Right ventricle myocardium inferior (tissue), 1 donor: ENCODE measurements around the gene GSPT1. TPM values are rescaled to one million over a fixed set of nuclear protein-coding genes. Genes with fewer than 3 reads are reported as not detected.
"Not testable (repeated sequence)": the region's sequence is repeated elsewhere in the genome, so short reads cannot be mapped to it uniquely, and the experiment has no call there.

ENCODE experiments used
- ATAC-seq: fragments of 200-7000 bp; cut with Tn5 transposase; one replicate; pipeline ENCODE4 v1.9.1; 2020; ENCODE audit warnings: mild to moderate bottlenecking, moderate library complexity
- DNase-seq: peaks from one replicate; pipeline ENCODE4 v3.0.0; 2021; ENCODE audit errors: missing footprints
- intact Hi-C: fragments of 100-400 bp; cut with DNase I; formaldehyde crosslinking; loops from one replicate; pipeline ENCODE4 v1.11.0; 2022
- long read RNA-seq: library from polyadenylated mRNA; unstranded; transcript quantifications from one replicate; pipeline ENCODE4 v2.0.0, GENCODE V29; 2021
- total RNA-seq: library from RNA; stranded (reverse); fragmentation: NEBNext Ultra II Directional; extraction: Animal tissue kit (Norgen Biotek cat#: 25700); gene quantifications from one replicate; pipeline ENCODE4 v1.2.1, GENCODE V29; 2021
- donor health status: DM: no; HTN: yes; CAD: no; lungs with severe emphysema.

Gene GSPT1
- total RNA-seq, result 91.4 TPM
- long read RNA-seq, full-length matches to known transcripts, result 76 of 80 reads
- long read RNA-seq, partial matches to known transcripts, result 1 of 80 reads
- long read RNA-seq, other reads (novel, unspliced or antisense), result 3 of 80 reads

GRCh38 chr16:11915644-11916523 is at the start of gene GSPT1:
GSPT1 (minus strand) TSS chr16:11915956; CDS start chr16:11915720, 236 bp downstream.
- intact Hi-C loops, result loop anchor here (5.0 kb wide), 1 partner anchor 64 kb away; the partner anchor contains the start of gene RSL1D1
- DNase-seq (peak; percentile 100), ATAC-seq (peak; percentile 98)

GRCh38 chr16:11964761-11965551 is 49.2 kb upstream of the GSPT1 start, which contains the start of gene TNFRSF17:
TNFRSF17 (plus strand) TSS chr16:11965210; CDS start chr16:11965325, 115 bp downstream.
- DNase-seq, result no peak
- ATAC-seq, result no peak
- intact Hi-C loops, result no loop called here

- intact Hi-C loops, result no loop called here
- ATAC-seq, result no peak
- DNase-seq, result no peak
Observed at GRCh38 chr16:11963706-11964105, 48.0 kb upstream of the GSPT1 start.

DNA sequence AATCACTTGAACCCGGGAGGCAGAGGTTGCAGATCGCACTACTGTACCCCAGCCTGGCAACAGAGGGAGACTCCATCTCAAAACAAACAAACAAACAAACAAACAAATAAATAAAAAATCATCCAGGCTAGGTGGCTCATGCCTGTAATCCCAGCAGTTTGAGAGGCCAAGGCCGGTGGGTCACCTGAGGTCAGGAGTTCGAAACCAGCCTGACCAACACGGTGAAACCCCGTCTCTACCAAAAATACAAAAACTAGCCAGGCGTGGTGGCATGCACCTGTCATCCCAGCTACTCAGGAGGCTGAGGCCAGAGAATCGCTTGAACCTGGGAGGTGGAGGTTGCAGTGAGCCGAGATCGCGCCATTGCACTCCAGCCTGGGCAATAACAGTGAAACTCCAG is 47.2 kb upstream of the GSPT1 start:
- intact Hi-C loops, DNase-seq, ATAC-seq: not testable (repeated sequence)

- intact Hi-C loops, DNase-seq, ATAC-seq: not testable (repeated sequence)
Observed at GRCh38 chr16:11962457-11962856, 46.7 kb upstream of the GSPT1 start.

DNA sequence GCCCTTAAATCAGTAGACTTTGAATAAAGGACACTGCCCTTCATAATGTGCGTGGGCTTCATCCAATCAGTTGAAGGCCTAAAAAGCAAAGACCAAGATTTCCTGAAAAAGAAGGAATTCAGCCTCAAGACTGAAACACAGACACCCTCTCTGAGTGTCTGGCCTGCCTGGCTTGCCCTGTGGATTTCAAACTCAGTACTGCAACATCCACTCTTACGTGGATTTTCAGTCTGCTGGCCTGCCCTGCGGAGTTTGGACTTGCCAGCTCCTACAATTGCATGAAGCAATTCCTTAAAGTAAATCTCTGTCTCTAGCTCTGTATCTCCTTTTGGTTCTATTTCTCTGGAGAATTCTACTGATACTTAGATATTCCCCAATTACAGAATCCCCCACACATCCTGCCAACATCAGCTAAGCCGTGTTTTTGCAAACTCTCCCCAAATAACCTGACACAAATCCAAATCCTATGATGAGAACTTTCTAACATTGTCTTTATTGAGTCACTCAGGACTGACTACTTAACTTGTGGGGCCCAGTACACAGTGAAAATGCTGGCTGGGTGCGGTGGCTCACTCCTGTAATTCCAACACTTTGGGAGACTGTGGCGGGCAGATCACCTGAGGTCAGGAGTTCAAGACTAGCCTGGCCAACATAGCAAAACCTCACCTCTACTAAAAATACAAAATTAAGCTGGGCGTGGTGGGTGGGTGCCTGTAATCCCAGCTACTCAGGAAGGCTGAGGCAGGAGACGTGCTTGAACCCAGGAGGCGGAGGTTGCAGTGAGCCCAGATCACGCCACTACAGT is 42.0 kb upstream of the GSPT1 start:
- no peak for ATAC-seq
- intact Hi-C loops, result no loop called here
- DNase-seq, result no peak

DNA sequence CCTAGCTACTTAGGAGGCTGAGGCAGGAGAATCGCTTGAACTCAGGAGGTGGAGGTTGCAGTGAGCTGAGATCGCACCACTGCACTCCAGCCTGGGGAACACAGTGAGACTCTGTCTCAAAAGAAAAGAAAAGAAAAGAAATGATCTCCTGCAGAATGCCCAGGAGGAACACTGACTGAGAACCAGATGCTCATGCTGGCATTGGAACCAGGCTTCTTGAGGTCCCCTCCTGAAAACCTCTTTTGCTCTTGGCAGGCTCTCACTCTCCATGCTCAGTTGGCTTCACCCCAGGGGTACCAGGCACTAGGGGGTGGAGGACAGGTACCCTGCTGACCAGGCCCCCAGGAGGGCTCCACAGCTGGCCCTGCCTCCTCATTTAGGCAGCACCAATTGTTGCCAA is 40.8 kb upstream of the GSPT1 start:
- DNase-seq, result no peak
- intact Hi-C loops, result no loop called here
- ATAC-seq, result no peak

GRCh38 chr16:11955713-11956123 is 40.0 kb upstream of the GSPT1 start:
- intact Hi-C loops, result no loop called here
- DNase-seq (no peak), ATAC-seq (no peak)

GRCh38 chr16:11953576-11953975 is 37.8 kb upstream of the GSPT1 start:
- intact Hi-C loops, DNase-seq, ATAC-seq: not testable (repeated sequence)

DNA sequence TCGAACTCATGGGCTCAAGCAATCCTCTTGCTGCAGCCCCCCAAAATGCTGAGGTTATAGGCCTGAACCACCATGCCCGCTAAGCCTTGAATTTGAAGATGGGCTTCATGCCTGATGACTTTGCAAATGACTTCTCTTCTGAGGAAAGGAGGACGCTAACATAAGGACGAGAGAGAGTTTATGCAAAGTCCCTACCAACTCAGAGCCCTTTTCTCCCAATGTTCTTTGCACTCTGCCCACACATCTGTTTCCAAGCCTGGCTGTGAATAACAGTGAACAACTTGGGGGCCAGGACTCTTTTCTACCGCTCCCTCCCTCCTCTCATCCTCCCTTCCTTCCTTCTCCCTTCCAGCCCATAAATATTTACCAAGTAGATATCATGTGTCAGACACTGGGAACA is 34.6 kb upstream of the GSPT1 start:
- intact Hi-C loops, result no loop called here
- ATAC-seq, result no peak

DNA sequence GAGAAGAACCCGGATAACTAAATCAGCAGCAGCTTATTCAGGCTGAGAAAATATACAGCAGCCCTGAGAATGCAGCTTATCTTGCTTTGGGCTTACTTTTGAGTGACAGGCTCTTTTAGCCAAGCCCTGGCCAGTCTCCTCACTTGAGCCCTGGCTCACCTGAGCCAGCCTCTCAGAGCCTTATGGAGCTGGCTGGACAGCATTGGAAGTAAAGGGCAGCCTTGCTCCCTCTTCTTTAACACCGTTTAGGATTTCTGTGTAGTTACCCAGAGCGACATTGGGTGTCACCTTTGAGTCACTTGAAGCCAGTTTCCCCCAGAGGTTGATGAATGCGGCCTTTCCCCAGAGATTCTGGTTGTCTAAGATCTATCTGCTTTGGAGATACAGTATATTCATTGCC is 33.8 kb upstream of the GSPT1 start:
- no peak for DNase-seq
- ATAC-seq, result peak; percentile 64
- intact Hi-C loops, result loop anchor here (2.0 kb wide), 1 partner anchor 117 kb away; no protein-coding TSS in a partner anchor

More for the DNA sequence above, 34.6 kb upstream of the GSPT1 start:
- no peak for DNase-seq

DNA sequence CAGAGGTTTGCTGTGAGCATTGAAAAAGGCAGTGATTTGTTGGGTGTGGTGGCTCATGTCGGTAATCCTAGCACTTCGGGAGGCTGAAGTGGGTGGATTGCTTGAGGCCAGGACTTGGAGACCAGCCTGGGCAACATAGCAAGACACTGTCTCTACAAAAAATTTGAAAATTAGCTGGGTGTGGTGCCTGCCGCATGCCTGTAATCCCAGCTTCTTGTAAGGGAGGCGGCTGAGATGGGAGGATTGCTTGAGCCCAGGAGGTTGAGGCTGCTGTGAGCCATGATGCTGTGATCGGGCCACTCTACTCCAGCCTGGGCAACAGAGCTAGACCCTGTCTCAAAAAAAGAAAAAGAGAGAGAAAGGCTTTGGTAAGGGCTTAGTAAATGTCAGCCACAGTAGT is 33.1 kb upstream of the GSPT1 start:
- ATAC-seq (no peak), DNase-seq (no peak)
- intact Hi-C loops, result loop anchor here (2.0 kb wide), 1 partner anchor 118 kb away; no protein-coding TSS in a partner anchor

- ATAC-seq (no peak), DNase-seq (no peak)
- intact Hi-C loops, result no loop called here
Observed at GRCh38 chr16:11946433-11946832, 30.7 kb upstream of the GSPT1 start.

DNA sequence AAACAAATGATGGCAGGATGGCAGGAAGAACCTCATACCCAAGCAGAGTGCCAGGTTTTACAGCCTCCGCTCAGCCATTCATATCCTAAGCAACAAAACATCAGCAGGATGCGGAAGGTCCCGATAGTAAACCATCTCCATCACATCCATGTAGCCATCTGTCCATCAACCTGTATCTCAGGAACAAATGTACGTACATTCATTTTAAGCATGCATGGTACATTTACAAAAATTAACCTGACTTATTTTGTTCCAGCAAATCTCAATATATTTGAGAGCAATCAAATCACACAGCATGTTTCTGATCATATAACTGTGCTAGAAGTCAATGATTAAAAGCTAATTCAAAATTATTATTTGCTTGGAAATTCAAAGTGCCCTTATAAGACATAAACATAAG is 26.2 kb upstream of the GSPT1 start, which contains the start of gene NPIPB2:
TSS of gene NPIPB2 (minus strand) at position 101 of the 400 bp plus-strand sequence. CDS start at position 101, 0 bp downstream.
- intact Hi-C loops, ATAC-seq, DNase-seq: not testable (repeated sequence)

DNA sequence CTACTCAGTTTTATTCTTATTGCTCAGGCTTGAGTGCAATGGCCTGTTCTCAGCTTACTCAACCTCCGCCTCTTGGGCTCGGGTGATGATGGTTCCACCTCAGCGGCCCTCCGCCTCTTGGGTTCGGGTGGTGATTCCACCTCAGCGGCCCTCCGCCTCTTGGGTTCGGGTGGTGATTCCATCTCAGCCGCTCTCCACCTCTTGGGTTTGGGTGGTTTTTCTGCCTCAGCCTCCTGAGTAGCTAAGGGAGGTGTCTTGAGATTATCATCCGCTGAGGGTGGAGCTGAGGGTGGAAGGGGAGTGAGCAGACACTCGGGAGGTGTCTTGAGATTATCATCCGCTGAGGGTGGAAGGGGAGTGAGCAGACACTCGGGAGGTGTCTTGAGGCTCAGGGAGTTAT is 11.6 kb upstream of the GSPT1 start:
- ATAC-seq, DNase-seq, intact Hi-C loops: not testable (repeated sequence)

DNA sequence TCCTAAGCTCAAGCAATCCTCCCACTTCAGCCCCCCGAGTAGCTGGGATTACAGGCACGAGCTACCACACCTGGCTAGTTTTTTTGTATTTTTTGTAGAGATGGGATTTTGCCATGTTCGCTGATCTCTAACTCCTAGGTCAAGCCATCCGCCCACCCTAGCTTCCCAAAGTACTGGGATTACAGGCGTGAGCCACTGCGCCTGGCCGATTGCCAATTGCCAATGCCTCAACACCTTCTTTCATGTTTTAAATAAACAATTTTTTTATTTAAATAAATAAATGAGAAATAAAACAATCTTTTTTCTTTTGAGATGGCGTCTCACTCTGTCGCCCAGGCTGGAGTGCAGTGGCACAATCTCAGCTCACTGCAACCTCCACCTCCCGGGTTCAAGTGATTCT is 8.3 kb upstream of the GSPT1 start:
- intact Hi-C loops, DNase-seq, ATAC-seq: not testable (repeated sequence)

- DNase-seq (no peak), ATAC-seq (no peak)
- intact Hi-C loops, result loop anchor here (5.0 kb wide), 1 partner anchor 64 kb away; the partner anchor contains the start of gene RSL1D1
Observed at GRCh38 chr16:11916524-11917285, 949 bp upstream of the GSPT1 start.
